Nasal cavity respiratory epithelium epithelial cell of viscerocranial mucosa (primary cell): Measurements from ENCODE around the gene DSG2. TPM values are rescaled to one million over a fixed set of nuclear protein-coding genes. Genes with fewer than 3 reads are reported as not detected.

Experiments used
- total RNA-seq: library from RNA; depleted of rRNA; stranded (reverse); fragments of >200 nt; gene quantifications from 2 replicates; pipeline ENCODE4 v1.2.3, GENCODE V29; 2014

Gene DSG2
- 103 and 557 TPM in 2 replicates for total RNA-seq

DNA sequence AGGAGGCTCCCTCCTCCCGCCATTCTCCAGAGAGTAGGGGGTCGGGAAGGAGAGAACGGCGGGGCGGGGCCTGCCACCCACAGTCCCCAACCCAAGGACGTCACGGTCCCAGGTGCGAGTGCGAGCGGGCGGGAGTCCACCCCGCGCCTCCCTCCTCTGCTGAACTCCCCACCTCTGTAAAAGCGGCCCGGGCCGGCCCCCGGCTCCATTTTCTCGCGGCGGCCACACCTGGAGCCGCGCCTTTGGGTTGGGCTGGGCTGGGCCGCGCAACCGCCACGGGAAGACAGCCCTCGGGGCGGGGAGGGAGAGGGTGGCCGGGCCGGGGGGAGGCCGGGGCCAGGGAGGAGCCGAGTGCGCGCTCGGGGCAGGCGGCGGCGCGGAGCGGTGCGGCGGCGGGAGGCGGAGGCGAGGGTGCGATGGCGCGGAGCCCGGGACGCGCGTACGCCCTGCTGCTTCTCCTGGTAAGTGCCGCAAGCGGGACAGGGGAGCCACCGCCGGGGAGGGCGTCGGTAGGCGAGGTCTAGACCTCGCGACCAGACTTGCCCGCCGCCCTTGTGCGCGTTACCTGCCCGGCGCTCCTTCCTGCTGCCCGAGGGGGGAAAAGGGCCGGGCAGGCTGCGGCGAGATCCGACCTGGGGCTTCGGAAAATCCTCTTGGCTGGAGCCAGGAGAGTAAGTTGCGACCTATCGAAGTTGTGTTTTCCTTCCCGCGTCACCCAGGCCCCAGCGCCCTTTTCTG is at the start of gene DSG2:
Gene DSG2 (plus strand): TSS at position 342 of the 738 bp plus-strand sequence. CDS start 75 bp downstream, at position 417.

GRCh38 chr18:31591628-31592027 is 93.7 kb downstream of the DSG2 start, which contains the start of gene TTR:
Gene TTR, plus strand, starts transcription at chr18:31591877. Its CDS starts 26 bp downstream, at chr18:31591903.

Other genes with a start within 250 kb of the DSG2 start
- 0.07 and 4.4 TPM in 2 replicates for gene DSG1, start 180.0 kb upstream of the DSG2 start, total RNA-seq
- under 0.01 TPM in 1 of 2 replicates, not detected in the other for gene DSG4, start 121.4 kb upstream of the DSG2 start, total RNA-seq
- gene DSG3, start 50.4 kb upstream of the DSG2 start, total RNA-seq = 612 and 765 TPM in 2 replicates
- not detected in 2 replicates for gene TTR, start 93.7 kb downstream of the DSG2 start, total RNA-seq
- gene B4GALT6, start 186.4 kb downstream of the DSG2 start, total RNA-seq = 3.8 and 5.6 TPM in 2 replicates